HL-60 (cell line): Measurements from ENCODE around the gene GPR52.

ENCODE experiments used
- DNase-seq, 2 experiments: peaks; one replicate each; pipeline ENCODE4 v3.0.0-alpha.2; 2010 to 2020; ENCODE audit warnings: low read depth in 1 of 2, low spot score in 1 of 2
- H3K27ac ChIP-seq: fragments of 250-450 bp; sonication (Bioruptor Pico); replicated peaks from 2 replicates; pipeline ENCODE4 v1.5.1; 2020; ENCODE audit warnings: mild to moderate bottlenecking, moderate library complexity
- H3K27me3 ChIP-seq: fragments of 250-450 bp; sonication (Bioruptor Pico); 2 replicates; pipeline ENCODE4 v1.5.1; 2021; ENCODE audit warnings: mild to moderate bottlenecking, moderate library complexity; ENCODE audit not compliant: insufficient read depth, poor library complexity, severe bottlenecking
- H3K4me3 ChIP-seq: replicated peaks from 2 replicates; pipeline ENCODE4 v1.5.1; 2011; ENCODE audit warnings: mild to moderate bottlenecking, control low read depth, low read length; ENCODE audit not compliant: insufficient read depth
- CTCF ChIP-seq: IDR thresholded peaks from one replicate; pipeline ENCODE4 v1.5.1; 2011; ENCODE audit warnings: low read length, control low read depth, inconsistent platforms; ENCODE audit not compliant: insufficient read depth
- GABPA ChIP-seq: IDR thresholded peaks from 2 replicates; pipeline ENCODE4 v1.6.1; 2012; ENCODE audit warnings: low read depth
- POLR2AphosphoS5 ChIP-seq: IDR thresholded peaks from 2 replicates; pipeline ENCODE4 v1.6.1; 2012; ENCODE audit warnings: low read depth
- REST ChIP-seq: IDR thresholded peaks from 2 replicates; pipeline ENCODE4 v1.6.1; 2012; ENCODE audit warnings: low read depth; ENCODE audit not compliant: insufficient replicate concordance
- SPI1 ChIP-seq: IDR thresholded peaks from 2 replicates; pipeline ENCODE4 v1.6.1; 2012; ENCODE audit warnings: low read depth, mild to moderate bottlenecking, borderline replicate concordance
- long read RNA-seq: library from polyadenylated mRNA; unstranded; transcript quantifications from one replicate; pipeline ENCODE4 v2.0.0, GENCODE V29; 2020

Gene GPR52
- long read RNA-seq: 0 reads

- no peak within 1 kb of the TSS for H3K27ac ChIP-seq
- H3K27me3 ChIP-seq: no peaks in the 10 kb centered on the region
- no peak for DNase-seq
- H3K4me3 ChIP-seq: no peak within 1 kb of the TSS
- no peak for TF ChIP-seq REST
- no peak for TF ChIP-seq CTCF
Observed at GRCh38 chr1:174447866-174448530, at the start of gene GPR52. TSS of gene GPR52 (plus strand) at chr1:174447964. CDS start at chr1:174448112, 148 bp downstream.

- DNase-seq: no peak
- H3K27me3 ChIP-seq: no peaks in the 10 kb centered on the region
- no peak overlapping the region for H3K27ac ChIP-seq
- no peak overlapping the region for H3K4me3 ChIP-seq
- TF ChIP-seq SPI1 (no peak), CTCF (no peak), POLR2AphosphoS5 (no peak), GABPA (no peak), REST (no peak)
Observed at GRCh38 chr1:174398246-174398645, 49.5 kb upstream of the GPR52 start.

GRCh38 chr1:174399211-174399610 lies 48.6 kb upstream of the GPR52 start:
- no peak for DNase-seq
- Histone ChIP-seq H3K4me3 (no peak overlapping the region), H3K27me3 (no peaks in the 10 kb centered on the region), H3K27ac (no peak overlapping the region)
- no peak for TF ChIP-seq GABPA
- TF ChIP-seq SPI1: no peak
- TF ChIP-seq POLR2AphosphoS5: no peak
- no peak for TF ChIP-seq REST
- no peak for TF ChIP-seq CTCF
